Measurements from ENCODE around the gene PLCL2. TPM values are rescaled to one million over a fixed set of nuclear protein-coding genes. Genes with fewer than 3 reads are reported as not detected.

PLCL2 gene
- total and polyA plus RNA-seq, 9 donors, result 12.6 to 54.2 (median 24.7) TPM

DNA sequence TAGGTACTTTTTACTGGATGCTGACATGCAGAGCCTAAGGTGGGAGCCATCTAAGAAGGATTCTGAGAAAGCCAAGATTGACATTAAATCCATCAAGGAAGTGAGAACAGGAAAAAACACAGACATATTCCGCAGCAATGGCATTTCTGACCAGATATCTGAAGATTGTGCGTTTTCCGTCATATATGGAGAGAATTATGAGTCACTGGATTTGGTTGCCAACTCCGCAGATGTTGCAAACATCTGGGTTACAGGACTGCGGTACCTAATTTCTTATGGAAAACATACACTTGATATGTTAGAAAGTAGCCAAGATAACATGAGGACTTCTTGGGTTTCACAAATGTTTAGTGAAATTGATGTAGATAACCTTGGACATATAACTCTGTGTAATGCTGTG lies 125.1 kb downstream of the PLCL2 start:
- DNase-seq, result no peak
- no peak for TF ChIP-seq POLR2A (IDR thresholded peaks at IDR 0.05)
- no peak for TF ChIP-seq EP300 (IDR thresholded peaks at IDR 0.05)
- TF ChIP-seq, protein P1, sequence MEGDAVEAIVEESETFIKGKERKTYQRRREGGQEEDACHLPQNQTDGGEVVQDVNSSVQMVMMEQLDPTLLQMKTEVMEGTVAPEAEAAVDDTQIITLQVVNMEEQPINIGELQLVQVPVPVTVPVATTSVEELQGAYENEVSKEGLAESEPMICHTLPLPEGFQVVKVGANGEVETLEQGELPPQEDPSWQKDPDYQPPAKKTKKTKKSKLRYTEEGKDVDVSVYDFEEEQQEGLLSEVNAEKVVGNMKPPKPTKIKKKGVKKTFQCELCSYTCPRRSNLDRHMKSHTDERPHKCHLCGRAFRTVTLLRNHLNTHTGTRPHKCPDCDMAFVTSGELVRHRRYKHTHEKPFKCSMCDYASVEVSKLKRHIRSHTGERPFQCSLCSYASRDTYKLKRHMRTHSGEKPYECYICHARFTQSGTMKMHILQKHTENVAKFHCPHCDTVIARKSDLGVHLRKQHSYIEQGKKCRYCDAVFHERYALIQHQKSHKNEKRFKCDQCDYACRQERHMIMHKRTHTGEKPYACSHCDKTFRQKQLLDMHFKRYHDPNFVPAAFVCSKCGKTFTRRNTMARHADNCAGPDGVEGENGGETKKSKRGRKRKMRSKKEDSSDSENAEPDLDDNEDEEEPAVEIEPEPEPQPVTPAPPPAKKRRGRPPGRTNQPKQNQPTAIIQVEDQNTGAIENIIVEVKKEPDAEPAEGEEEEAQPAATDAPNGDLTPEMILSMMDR (IDR thresholded peaks at IDR 0.05), result no peak
- Histone ChIP-seq H3K9me3 (no peaks in the 10 kb centered on the region), H3K27me3 (no peaks in the 10 kb centered on the region), H3K36me3 (no peaks in the 10 kb centered on the region), H3K4me3 (no peak overlapping the region), H3K27ac (no peak overlapping the region), H3K4me1 (ENCODE audit: insufficient read depth) (peaks cover 2% of the 10 kb centered on the region)
- intact Hi-C loops (cut with DNase I), result no loop called here
- 92 to 97% (median 95%) methylated on average over 5 of the region's 5 CpGs for WGBS, 3 donors

DNA sequence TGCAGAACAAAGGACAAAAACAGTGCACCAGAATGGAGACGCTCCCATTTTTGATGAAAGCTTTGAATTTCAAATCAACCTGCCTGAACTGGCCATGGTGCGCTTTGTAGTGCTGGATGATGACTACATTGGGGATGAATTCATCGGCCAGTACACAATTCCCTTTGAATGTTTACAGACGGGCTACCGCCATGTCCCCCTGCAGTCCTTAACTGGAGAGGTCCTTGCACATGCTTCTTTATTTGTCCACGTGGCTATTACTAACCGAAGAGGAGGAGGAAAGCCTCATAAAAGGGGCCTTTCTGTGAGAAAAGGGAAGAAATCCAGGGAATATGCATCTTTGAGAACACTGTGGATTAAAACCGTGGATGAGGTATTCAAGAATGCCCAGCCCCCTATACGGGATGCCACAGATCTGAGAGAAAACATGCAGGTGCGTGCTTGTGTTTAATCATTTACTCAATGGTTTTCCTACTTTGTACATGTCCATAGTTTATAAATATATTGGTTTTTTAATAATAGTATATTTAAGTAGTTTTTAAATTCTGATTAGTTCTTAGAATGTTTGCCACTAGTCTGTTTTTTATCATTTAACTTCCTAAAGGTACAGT lies 127.1 kb downstream of the PLCL2 start:
- Histone ChIP-seq H3K27me3 (no peaks in the 10 kb centered on the region), H3K27ac (no peak overlapping the region), H3K4me3 (no peak overlapping the region), H3K9me3 (no peaks in the 10 kb centered on the region), H3K4me1 (ENCODE audit: insufficient read depth) (peaks cover 2% of the 10 kb centered on the region), H3K36me3 (no peaks in the 10 kb centered on the region)
- 94 to 95% (median 94%) methylated on average over 10 of the region's 10 CpGs for WGBS, 3 donors
- intact Hi-C loops (cut with DNase I), result no loop called here
- no peak for DNase-seq
- no peak for TF ChIP-seq EP300 (IDR thresholded peaks at IDR 0.05)
- TF ChIP-seq, protein P1 (IDR thresholded peaks at IDR 0.05), result no peak
- TF ChIP-seq POLR2A (IDR thresholded peaks at IDR 0.05), result no peak

DNA sequence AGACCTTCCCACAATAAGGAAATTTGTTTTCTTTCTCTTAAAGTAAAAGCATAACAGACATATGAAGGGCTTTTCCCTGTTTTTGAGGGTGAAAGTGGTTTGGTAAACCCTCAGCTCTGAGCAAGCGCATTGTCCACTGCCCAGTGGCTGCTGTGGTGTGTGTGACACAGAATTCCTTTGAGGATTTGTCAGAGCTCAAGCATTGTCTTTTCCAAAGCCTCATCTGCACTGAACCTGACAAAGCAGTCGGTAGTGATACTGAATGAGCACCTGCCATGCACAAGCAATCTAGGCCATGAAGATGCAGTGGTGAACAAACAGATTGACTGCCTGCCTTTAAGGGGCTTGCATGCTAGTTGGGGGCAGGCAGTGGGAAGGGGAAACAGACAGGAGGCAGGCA lies 128.3 kb downstream of the PLCL2 start:
- TF ChIP-seq POLR2A (IDR thresholded peaks at IDR 0.05), result no peak
- no peak for TF ChIP-seq EP300 (IDR thresholded peaks at IDR 0.05)
- TF ChIP-seq, protein P1 (IDR thresholded peaks at IDR 0.05), result no peak
- no peak overlapping the region for H3K27ac ChIP-seq
- H3K9me3 ChIP-seq, result no peaks in the 10 kb centered on the region
- H3K27me3 ChIP-seq, result no peaks in the 10 kb centered on the region
- DNase-seq, result no peak
- WGBS, 3 donors, result 91 to 97% (median 96%) methylated on average over 2 of the region's 2 CpGs
- intact Hi-C loops (cut with DNase I), result no loop called here
- no peaks in the 10 kb centered on the region for H3K36me3 ChIP-seq
- H3K4me3 ChIP-seq, result no peak overlapping the region
- peaks cover 2% of the 10 kb centered on the region for H3K4me1 ChIP-seq (ENCODE audit: insufficient read depth)

DNA sequence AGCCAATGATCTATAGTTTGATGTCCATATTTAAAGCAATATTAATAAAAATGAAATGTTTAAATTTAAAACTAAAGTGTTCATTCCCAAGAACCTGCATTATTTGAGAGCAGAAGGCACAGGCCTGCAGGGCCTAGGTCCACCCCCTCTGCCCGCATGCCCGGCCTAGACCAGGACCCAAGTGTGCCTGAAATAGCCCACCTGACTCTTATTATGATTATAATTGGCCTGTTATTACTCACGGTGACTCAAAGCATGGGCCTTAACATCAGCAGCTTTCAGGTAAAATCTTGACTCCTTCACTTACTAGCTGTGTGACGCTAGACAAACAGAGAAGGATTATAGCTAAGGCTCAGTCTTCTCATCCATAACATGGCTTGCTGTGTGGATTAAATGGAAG lies 128.8 kb downstream of the PLCL2 start:
- no peak overlapping the region for H3K4me3 ChIP-seq

More for the DNA sequence above, 128.8 kb downstream of the PLCL2 start:
- Histone ChIP-seq H3K36me3 (no peaks in the 10 kb centered on the region), H3K27me3 (no peaks in the 10 kb centered on the region), H3K4me1 (ENCODE audit: insufficient read depth) (peaks cover 2% of the 10 kb centered on the region), H3K27ac (no peak overlapping the region), H3K9me3 (no peaks in the 10 kb centered on the region)
- intact Hi-C loops (cut with DNase I), result no loop called here
- TF ChIP-seq, protein P1 (IDR thresholded peaks at IDR 0.05), result no peak
- no peak for TF ChIP-seq EP300 (IDR thresholded peaks at IDR 0.05)
- no peak for TF ChIP-seq POLR2A (IDR thresholded peaks at IDR 0.05)
- WGBS, 3 donors, result 94 to 97% (median 94%) methylated on average over 4 of the region's 4 CpGs
- DNase-seq, result no peak

Data from ovary (tissue), 9 donors.